SK-N-SH (cell line): ENCODE data around the gene FZD4.

Experiments used
- CTCF ChIP-seq: fragments of 200-600 bp; sonication (generic); IDR thresholded peaks from 2 replicates; pipeline ENCODE4 v1.6.1; 2017; ENCODE audit warnings: antibody characterized with exemption, mild to moderate bottlenecking, moderate library complexity
- ELF1 ChIP-seq: IDR thresholded peaks from 2 replicates; pipeline ENCODE4 v1.4.0; 2012
- GATA2 ChIP-seq: sonication (generic); formaldehyde crosslinking; IDR thresholded peaks from 2 replicates; pipeline ENCODE4 v1.5.0; 2020; ENCODE audit warnings: mild to moderate bottlenecking, missing genetic modification reagents
- POLR2AphosphoS5 ChIP-seq: IDR thresholded peaks from 2 replicates; pipeline ENCODE4 v1.6.1; 2012; ENCODE audit warnings: low read depth, low read length
- RAD21 ChIP-seq: IDR thresholded peaks from 2 replicates; pipeline ENCODE4 v1.6.1; 2012; ENCODE audit warnings: mild to moderate bottlenecking, low read length
- YY1 ChIP-seq: IDR thresholded peaks from 2 replicates; pipeline ENCODE4 v1.4.0; 2012; ENCODE audit warnings: low read depth, mild to moderate bottlenecking

GRCh38 chr11:86991341-86991740, 36.1 kb upstream of the FZD4 start:
- TF ChIP-seq POLR2AphosphoS5 (no peak), CTCF (no peak), YY1 (no peak), ELF1 (no peak), RAD21 (no peak), GATA2 (no peak)
